Fibroblast of lung (primary cell): ENCODE results near the gene MINK1. TPM values are rescaled to one million over a fixed set of nuclear protein-coding genes. Genes with fewer than 3 reads are reported as not detected.
A peak's percentile ranks its signal among the peaks of the same experiment; 100 is the strongest.

Experiments used
- DNase-seq, 2 donors: peaks; one replicate each; pipeline versions ENCODE4 v3.0.0 to v3.0.0-alpha.2; 2010; ENCODE audit warnings: low read depth in 2 of 2
- H2AFZ ChIP-seq: 2 replicates; pipeline ENCODE4 v1.5.1; 2012; ENCODE audit warnings: low read length, control low read depth, inconsistent platforms
- H3K27ac ChIP-seq: 2 replicates; pipeline ENCODE4 v1.5.1; 2011; ENCODE audit warnings: low read length, control low read depth; ENCODE audit not compliant: insufficient read depth
- H3K27me3 ChIP-seq: 2 replicates; pipeline ENCODE4 v1.5.1; 2011; ENCODE audit warnings: mild to moderate bottlenecking, low read length; ENCODE audit not compliant: control insufficient read depth, insufficient read depth
- H3K36me3 ChIP-seq: 2 replicates; pipeline ENCODE4 v1.5.1; 2011; ENCODE audit warnings: low read length; ENCODE audit not compliant: control insufficient read depth, insufficient read depth
- H3K4me1 ChIP-seq: 2 replicates; pipeline ENCODE4 v1.5.1; 2011; ENCODE audit warnings: low read length; ENCODE audit not compliant: control insufficient read depth, insufficient read depth; ENCODE audit errors: extremely low read depth
- H3K4me2 ChIP-seq: 2 replicates; pipeline ENCODE4 v1.5.1; 2011; ENCODE audit warnings: low read length, control low read depth; ENCODE audit not compliant: insufficient read depth; ENCODE audit errors: extremely low read depth
- H3K4me3 ChIP-seq, 4 experiments: fragments of 200-600 bp in 1 of 4; sonication (generic) in 1 of 4; replicated peaks in 1 of 4; 2 replicates each; pipeline ENCODE4 v1.5.1; 2011 to 2016; ENCODE audit warnings: low read length in 4 of 4, low read depth in 3 of 4, mild to moderate bottlenecking in 3 of 4, control low read depth in 2 of 4, inconsistent platforms in 1 of 4, mixed read lengths in 1 of 4; ENCODE audit not compliant: insufficient read depth in 1 of 4; ENCODE audit errors: control extremely low read depth in 1 of 4
- H3K79me2 ChIP-seq: 2 replicates; pipeline ENCODE4 v1.5.1; 2012; ENCODE audit warnings: mild to moderate bottlenecking, low read length, inconsistent platforms; ENCODE audit not compliant: control insufficient read depth, insufficient read depth
- H3K9ac ChIP-seq: 2 replicates; pipeline ENCODE4 v1.5.1; 2011; ENCODE audit warnings: mild to moderate bottlenecking, low read length, control low read depth; ENCODE audit not compliant: insufficient read depth
- H3K9me3 ChIP-seq: 2 replicates; pipeline ENCODE4 v1.5.1; 2012; ENCODE audit warnings: low read depth, low read length; ENCODE audit not compliant: control insufficient read depth, insufficient read depth
- H4K20me1 ChIP-seq: 2 replicates; pipeline ENCODE4 v1.5.1; 2011; ENCODE audit warnings: low read length; ENCODE audit not compliant: control insufficient read depth, insufficient read depth; ENCODE audit errors: extremely low read depth
- CTCF ChIP-seq, 2 donors: IDR thresholded peaks in 1 of 2; conservative IDR thresholded peaks in 1 of 2; 1 replicate in 1 of 2; 2 replicates in 1 of 2; pipeline ENCODE4 v1.5.1; 2011 to 2012; ENCODE audit warnings: low read length in 2 of 2, control low read depth in 1 of 2, inconsistent platforms in 1 of 2, low read depth in 1 of 2, mild to moderate bottlenecking in 1 of 2
- EZH2 ChIP-seq: IDR thresholded peaks from 2 replicates; pipeline ENCODE4 v1.5.1; 2012; ENCODE audit warnings: low read length, control low read depth, mild to moderate bottlenecking; ENCODE audit errors: missing control alignments
- polyA plus RNA-seq, 2 donors: library from polyadenylated mRNA; depleted of rRNA in 1 of 2; stranded (reverse) in 1 of 2; unstranded in 1 of 2; fragments of >200 nt; gene quantifications; 2 replicates each; pipeline ENCODE4 v1.2.1, GENCODE V29; 2011 to 2012; ENCODE audit warnings: missing spikeins in 1 of 2
- total RNA-seq: library from RNA; depleted of rRNA; stranded (reverse); fragments of >200 nt; gene quantifications from 2 replicates; pipeline ENCODE4 v1.2.1, GENCODE V29; 2014

MINK1 gene
- total and polyA plus RNA-seq, 2 donors (not counting 1 experiment from before 2014, with no cell fraction given) = 27.2 to 28.6 TPM

DNA sequence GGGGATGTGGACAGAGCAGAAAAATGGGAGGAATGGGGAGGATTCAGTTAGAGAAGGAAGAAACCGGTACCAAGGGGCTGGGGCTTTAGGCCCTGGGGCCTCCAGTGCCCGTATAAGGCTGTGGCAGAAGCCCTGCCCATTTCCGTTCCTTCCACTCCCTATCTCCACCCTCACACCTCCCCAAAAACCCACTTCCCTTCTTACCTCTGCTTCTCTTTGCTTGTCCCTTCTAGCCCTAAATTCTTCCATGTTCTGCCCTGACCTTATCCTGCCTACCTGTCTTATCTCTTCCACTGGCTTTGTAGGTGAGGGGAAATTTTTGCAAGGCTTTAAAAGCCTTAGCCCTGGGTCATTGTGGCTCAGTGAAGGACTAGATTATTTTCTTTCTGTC lies 111.0 kb downstream of the MINK1 start:
- no peak for DNase-seq
- Histone ChIP-seq H3K4me3 (no peak overlapping the region), H3K27me3 (no peaks in the 10 kb centered on the region), H3K4me1 (peaks cover 25% of the 10 kb centered on the region), H3K9me3 (no peaks in the 10 kb centered on the region), H3K27ac (peak overlapping the region; percentile 74), H3K9ac (no peak overlapping the region), H4K20me1 (peaks cover 2% of the 10 kb centered on the region), H3K4me2 (no peak overlapping the region), H2AFZ (no peak overlapping the region), H3K36me3 (peaks cover 27% of the 10 kb centered on the region), H3K79me2 (peaks cover 81% of the 10 kb centered on the region)
- no peak for TF ChIP-seq CTCF (conservative IDR thresholded peaks at IDR 0.05 in 1 of 2, IDR thresholded peaks at IDR 0.05 in 1 of 2; ENCODE audit: low read depth in 1 of 2, low read length in 2 of 2)
- TF ChIP-seq EZH2 = no peak

- peaks cover 24% of the 10 kb centered on the region for H3K4me1 ChIP-seq
- H3K4me2 ChIP-seq = peak overlapping the region; percentile 63
- no peak overlapping the region for H3K9ac ChIP-seq
- peaks cover 2% of the 10 kb centered on the region for H4K20me1 ChIP-seq
- peak overlapping the region; percentile 74 for H3K27ac ChIP-seq
- DNase-seq = no peak
- H3K79me2 ChIP-seq = peaks cover 77% of the 10 kb centered on the region
- no peak for TF ChIP-seq EZH2
- no peak for TF ChIP-seq CTCF (conservative IDR thresholded peaks at IDR 0.05 in 1 of 2, IDR thresholded peaks at IDR 0.05 in 1 of 2; ENCODE audit: low read depth in 1 of 2, low read length in 2 of 2)
- H3K4me3 ChIP-seq = peak overlapping the region; percentile 0 to 97 (median 26)
- no peaks in the 10 kb centered on the region for H3K9me3 ChIP-seq
- H2AFZ ChIP-seq = no peak overlapping the region
- H3K36me3 ChIP-seq = peaks cover 27% of the 10 kb centered on the region
- H3K27me3 ChIP-seq = no peaks in the 10 kb centered on the region
These were observed 111.5 kb downstream of the MINK1 start for GRCh38 chr17:4944554-4945175.

- Histone ChIP-seq H3K9ac (no peak overlapping the region), H3K4me2 (peak overlapping the region; percentile 63), H3K79me2 (peaks cover 77% of the 10 kb centered on the region), H3K27ac (peak overlapping the region; percentile 74), H4K20me1 (peaks cover 2% of the 10 kb centered on the region), H3K4me1 (peaks cover 24% of the 10 kb centered on the region), H3K4me3 (peak overlapping the region; percentile 21 to 97 (median 97)), H3K9me3 (no peaks in the 10 kb centered on the region), H3K36me3 (peaks cover 27% of the 10 kb centered on the region), H2AFZ (no peak overlapping the region), H3K27me3 (no peaks in the 10 kb centered on the region)
- TF ChIP-seq EZH2 = no peak
- TF ChIP-seq CTCF (conservative IDR thresholded peaks at IDR 0.05 in 1 of 2, IDR thresholded peaks at IDR 0.05 in 1 of 2; ENCODE audit: low read depth in 1 of 2, low read length in 2 of 2) = no peak
- DNase-seq = peak; percentile 90 to 91
These were observed 112.2 kb downstream of the MINK1 start for GRCh38 chr17:4945176-4945943.
